ENCODE data around the gene EPHA7.

DNA sequence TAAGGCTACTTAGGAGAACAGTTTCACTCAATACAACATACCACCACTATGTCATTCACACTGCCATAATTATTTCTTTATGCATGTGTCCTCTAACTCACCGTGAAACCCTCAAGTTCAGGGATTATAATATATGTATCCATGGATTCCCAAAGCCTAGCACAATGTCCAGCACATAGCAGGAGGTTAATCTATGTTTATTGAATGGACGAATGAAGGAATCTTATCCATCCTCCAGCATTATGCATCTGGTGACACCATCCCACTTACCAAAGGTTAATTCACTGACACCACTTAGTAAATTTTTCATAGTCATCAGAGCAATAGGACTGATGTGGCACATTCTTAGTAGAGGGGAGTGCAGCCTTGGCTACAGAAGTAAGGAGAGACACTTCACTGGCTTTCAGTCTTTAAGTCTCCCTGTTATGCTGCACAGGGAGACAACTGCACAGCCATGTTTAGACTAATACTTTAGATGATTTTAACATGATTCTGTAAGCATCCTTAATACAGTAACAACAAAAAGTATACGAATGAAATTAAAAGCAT lies 49.7 kb downstream of the EPHA7 start:
- TF ChIP-seq, protein P1, sequence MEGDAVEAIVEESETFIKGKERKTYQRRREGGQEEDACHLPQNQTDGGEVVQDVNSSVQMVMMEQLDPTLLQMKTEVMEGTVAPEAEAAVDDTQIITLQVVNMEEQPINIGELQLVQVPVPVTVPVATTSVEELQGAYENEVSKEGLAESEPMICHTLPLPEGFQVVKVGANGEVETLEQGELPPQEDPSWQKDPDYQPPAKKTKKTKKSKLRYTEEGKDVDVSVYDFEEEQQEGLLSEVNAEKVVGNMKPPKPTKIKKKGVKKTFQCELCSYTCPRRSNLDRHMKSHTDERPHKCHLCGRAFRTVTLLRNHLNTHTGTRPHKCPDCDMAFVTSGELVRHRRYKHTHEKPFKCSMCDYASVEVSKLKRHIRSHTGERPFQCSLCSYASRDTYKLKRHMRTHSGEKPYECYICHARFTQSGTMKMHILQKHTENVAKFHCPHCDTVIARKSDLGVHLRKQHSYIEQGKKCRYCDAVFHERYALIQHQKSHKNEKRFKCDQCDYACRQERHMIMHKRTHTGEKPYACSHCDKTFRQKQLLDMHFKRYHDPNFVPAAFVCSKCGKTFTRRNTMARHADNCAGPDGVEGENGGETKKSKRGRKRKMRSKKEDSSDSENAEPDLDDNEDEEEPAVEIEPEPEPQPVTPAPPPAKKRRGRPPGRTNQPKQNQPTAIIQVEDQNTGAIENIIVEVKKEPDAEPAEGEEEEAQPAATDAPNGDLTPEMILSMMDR (conservative IDR thresholded peaks at IDR 0.05; ENCODE audit: low read length), result no peak
- TF ChIP-seq EZH2phosphoT487 (IDR thresholded peaks at IDR 0.05; ENCODE audit: borderline replicate concordance, low read depth, low read length), result no peak

Data from OCI-LY7 (cell line).